Jurkat, Clone E6-1 (cell line): ENCODE measurements around the gene CISTR.
A peak's percentile ranks its signal among the peaks of the same experiment; 100 is the strongest.
"Not testable (repeated sequence)": the region's sequence is repeated elsewhere in the genome, so short reads cannot be mapped to it uniquely, and the experiment has no call there.

Source experiments
- DNase-seq: peaks from one replicate; pipeline ENCODE4 v3.0.0-alpha.2; 2011; ENCODE audit warnings: low read depth, low spot score
- H3K4me3 ChIP-seq: 2 replicates; pipeline ENCODE4 v1.5.1; 2011; ENCODE audit warnings: mild to moderate bottlenecking, low read length, control low read depth, moderate library complexity

The CISTR gene

GRCh38 chr12:53728206-53728605 is 23.6 kb downstream of the CISTR start:
- peak overlapping the region; percentile 63 for H3K4me3 ChIP-seq
- DNase-seq: no peak

GRCh38 chr12:53727310-53728041 is 24.3 kb downstream of the CISTR start, which contains the start of gene CALCOCO1:
Gene CALCOCO1 (minus strand): TSS chr12:53727452. CDS start chr12:53725242, 2,210 bp downstream.
- peak; percentile 98 for DNase-seq
- peak within 1 kb of the TSS; percentile 66 for H3K4me3 ChIP-seq

- DNase-seq: no peak
- peak overlapping the region; percentile 66 for H3K4me3 ChIP-seq
Measured at GRCh38 chr12:53726946-53727309, 24.9 kb downstream of the CISTR start.

- H3K4me3 ChIP-seq: peak overlapping the region; percentile 66
- DNase-seq: no peak
Measured at GRCh38 chr12:53726341-53726740, 25.4 kb downstream of the CISTR start.

- no peak for DNase-seq
- H3K4me3 ChIP-seq: no peak overlapping the region
Measured at GRCh38 chr12:53725824-53726223, 26.0 kb downstream of the CISTR start.

- H3K4me3 ChIP-seq: no peak overlapping the region
- DNase-seq: no peak
Measured at GRCh38 chr12:53722450-53723041, 29.2 kb downstream of the CISTR start.

- H3K4me3 ChIP-seq: no peak overlapping the region
- no peak for DNase-seq
Measured at GRCh38 chr12:53720946-53721345, 30.8 kb downstream of the CISTR start.

- DNase-seq: no peak
- H3K4me3 ChIP-seq: no peak overlapping the region
Measured at GRCh38 chr12:53719649-53720048, 32.1 kb downstream of the CISTR start.

GRCh38 chr12:53718567-53718966 is 33.2 kb downstream of the CISTR start:
- not testable (repeated sequence) for DNase-seq, H3K4me3 ChIP-seq

- no peak for DNase-seq
- H3K4me3 ChIP-seq: no peak overlapping the region
Measured at GRCh38 chr12:53717319-53717718, 34.5 kb downstream of the CISTR start.

- H3K4me3 ChIP-seq: no peak overlapping the region
- no peak for DNase-seq
Measured at GRCh38 chr12:53714004-53714403, 37.8 kb downstream of the CISTR start.

GRCh38 chr12:53713516-53713915 is 38.3 kb downstream of the CISTR start:
- no peak for DNase-seq
- no peak overlapping the region for H3K4me3 ChIP-seq

GRCh38 chr12:53712059-53712643 is 39.6 kb downstream of the CISTR start:
- DNase-seq: no peak
- H3K4me3 ChIP-seq: no peak overlapping the region

- no peak overlapping the region for H3K4me3 ChIP-seq
- DNase-seq: no peak
Measured at GRCh38 chr12:53710091-53710490, 41.7 kb downstream of the CISTR start.

- no peak overlapping the region for H3K4me3 ChIP-seq
- no peak for DNase-seq
Measured at GRCh38 chr12:53709671-53710070, 42.1 kb downstream of the CISTR start.

- no peak overlapping the region for H3K4me3 ChIP-seq
- DNase-seq: no peak
Measured at GRCh38 chr12:53706080-53706479, 45.7 kb downstream of the CISTR start.

- H3K4me3 ChIP-seq: no peak overlapping the region
- no peak for DNase-seq
Measured at GRCh38 chr12:53703756-53704155, 48.0 kb downstream of the CISTR start.

- H3K4me3 ChIP-seq: no peak overlapping the region
- DNase-seq: peak; percentile 37
Measured at GRCh38 chr12:53701518-53702264, 50.1 kb downstream of the CISTR start.

- no peak overlapping the region for H3K4me3 ChIP-seq
- no peak for DNase-seq
Measured at GRCh38 chr12:53700567-53700966, 51.2 kb downstream of the CISTR start.

GRCh38 chr12:53699678-53700025 is 52.1 kb downstream of the CISTR start:
- H3K4me3 ChIP-seq: no peak overlapping the region
- DNase-seq: no peak
